Osteocyte (in vitro differentiated cells): ENCODE data around the gene LAMC2. TPM values are rescaled to one million over a fixed set of nuclear protein-coding genes. Genes with fewer than 3 reads are reported as not detected.

ENCODE experiments used
- DNase-seq: peaks from one replicate; pipeline ENCODE4 v3.0.0; 2021; ENCODE audit warnings: mixed read lengths; ENCODE audit not compliant: unreplicated experiment; ENCODE audit errors: extremely low spot score
- H3K27ac Mint-ChIP-seq: one replicate; pipeline ENCODE4 v1.8.0; 2021; ENCODE audit warnings: mild to moderate bottlenecking, mixed read lengths; ENCODE audit not compliant: unreplicated experiment
- H3K27me3 Mint-ChIP-seq: one replicate; pipeline ENCODE4 v1.8.0; 2021; ENCODE audit warnings: mixed read lengths; ENCODE audit not compliant: unreplicated experiment
- H3K36me3 Mint-ChIP-seq: one replicate; pipeline ENCODE4 v1.8.0; 2021; ENCODE audit warnings: mixed read lengths; ENCODE audit not compliant: unreplicated experiment
- H3K4me1 Mint-ChIP-seq: one replicate; pipeline ENCODE4 v1.8.0; 2021; ENCODE audit warnings: mixed read lengths; ENCODE audit not compliant: unreplicated experiment
- H3K4me3 Mint-ChIP-seq: one replicate; pipeline ENCODE4 v1.8.0; 2021; ENCODE audit warnings: mild to moderate bottlenecking, moderate library complexity, mixed read lengths; ENCODE audit not compliant: unreplicated experiment
- H3K9me3 Mint-ChIP-seq: one replicate; pipeline ENCODE4 v1.8.0; 2021; ENCODE audit warnings: mixed read lengths; ENCODE audit not compliant: unreplicated experiment
- CTCF ChIP-seq: fragments of 200-600 bp; sonication (generic); IDR thresholded peaks from 2 replicates; pipeline ENCODE4 v1.5.0; 2021; ENCODE audit warnings: antibody characterized with exemption, mild to moderate bottlenecking, moderate library complexity
- total RNA-seq: library from RNA; stranded (reverse); gene quantifications from 2 replicates; pipeline ENCODE4 v1.2.1, GENCODE V29; 2021

The LAMC2 gene
- total RNA-seq, 1 donor from 2014 or later: 3.5 TPM

DNA sequence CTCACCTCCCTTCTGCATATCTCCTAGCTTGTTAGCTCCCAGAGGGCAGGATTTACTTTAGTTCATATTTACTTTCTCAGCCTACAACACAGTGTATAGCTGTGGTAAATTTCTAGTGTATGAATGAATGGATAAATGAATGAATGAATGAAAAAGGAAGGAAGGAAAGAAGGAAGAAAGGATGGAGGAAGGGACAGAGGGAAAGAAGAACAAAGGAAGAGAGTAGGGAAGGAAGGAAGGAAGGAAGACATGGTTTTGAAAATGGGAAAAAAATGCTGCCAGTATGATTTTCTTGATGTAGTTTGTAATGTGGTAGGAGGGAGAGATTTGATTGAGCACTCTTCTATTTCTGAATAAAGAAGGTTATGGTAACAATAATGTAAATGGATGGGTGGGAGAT lies 47.0 kb downstream of the LAMC2 start:
- Mint-ChIP-seq H3K4me3 (no peak overlapping the region), H3K4me1 (peaks cover 44% of the 10 kb centered on the region), H3K9me3 (no peaks in the 10 kb centered on the region), H3K36me3 (no peaks in the 10 kb centered on the region), H3K27ac (no peak overlapping the region), H3K27me3 (no peaks in the 10 kb centered on the region)
- DNase-seq: no peak
- TF ChIP-seq CTCF: no peak

DNA sequence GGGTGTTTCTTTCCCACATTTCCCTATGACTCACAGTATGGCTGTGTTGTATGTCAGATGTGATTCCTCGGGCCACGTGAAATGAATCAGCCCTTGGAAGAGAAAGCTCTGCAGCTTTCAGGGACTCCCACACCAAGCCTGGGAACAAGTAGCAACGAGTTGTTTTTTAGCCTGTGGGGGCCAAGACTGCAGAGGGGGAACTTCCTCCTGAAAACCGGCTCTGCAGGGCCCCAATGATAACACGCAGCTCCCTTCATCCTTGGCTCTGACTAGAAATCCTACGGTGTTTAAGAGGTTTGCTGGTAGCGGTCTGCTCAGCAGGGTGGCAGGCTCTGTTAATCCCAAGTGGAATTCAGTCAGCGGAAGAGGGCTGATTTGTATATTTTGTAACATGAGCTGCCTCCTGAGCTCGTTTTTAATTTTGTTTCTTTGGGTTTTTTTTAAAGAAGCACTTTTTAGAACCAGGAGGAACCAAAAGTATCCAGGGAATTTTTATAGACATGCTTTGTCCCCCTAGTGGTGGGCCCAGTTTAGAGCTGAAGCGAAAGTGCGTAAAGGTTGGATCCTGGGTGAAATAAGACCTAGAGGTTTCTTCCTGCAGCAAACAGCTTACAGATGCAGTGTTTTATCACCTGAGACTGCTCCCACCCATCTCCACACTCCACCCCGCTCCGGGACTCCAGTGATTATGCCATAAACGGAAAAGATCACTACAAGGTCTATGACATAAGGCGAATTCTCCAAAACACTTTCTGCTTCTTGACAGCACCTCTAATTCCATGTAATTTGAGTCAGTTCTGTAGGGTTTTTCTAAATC lies 48.8 kb downstream of the LAMC2 start:
- Mint-ChIP-seq H3K4me3 (peak overlapping the region; percentile 79), H3K4me1 (peaks cover 46% of the 10 kb centered on the region), H3K9me3 (no peaks in the 10 kb centered on the region), H3K27ac (peak overlapping the region; percentile 90), H3K36me3 (no peaks in the 10 kb centered on the region), H3K27me3 (no peaks in the 10 kb centered on the region)
- DNase-seq: peak; percentile 90
- TF ChIP-seq CTCF: peak; percentile 88

DNA sequence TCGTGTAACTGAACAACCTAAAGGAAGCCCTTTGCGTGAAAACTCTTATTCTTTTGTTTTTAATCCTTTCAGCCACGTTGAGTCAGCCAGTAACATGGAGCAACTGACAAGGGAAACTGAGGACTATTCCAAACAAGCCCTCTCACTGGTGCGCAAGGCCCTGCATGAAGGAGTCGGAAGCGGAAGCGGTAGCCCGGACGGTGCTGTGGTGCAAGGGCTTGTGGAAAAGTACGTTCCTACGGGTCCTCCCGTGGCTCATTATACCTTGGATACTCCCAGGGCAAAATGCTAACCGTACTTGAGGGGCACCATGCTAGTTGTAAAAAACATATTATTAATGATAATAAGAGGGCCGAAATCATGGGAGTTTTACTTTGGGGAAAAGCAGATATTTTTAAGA lies 49.4 kb downstream of the LAMC2 start:
- Mint-ChIP-seq H3K27me3 (no peaks in the 10 kb centered on the region), H3K4me1 (peaks cover 40% of the 10 kb centered on the region), H3K9me3 (no peaks in the 10 kb centered on the region), H3K36me3 (no peaks in the 10 kb centered on the region), H3K27ac (peak overlapping the region; percentile 90), H3K4me3 (peak overlapping the region; percentile 79)
- TF ChIP-seq CTCF: no peak
- DNase-seq: peak; percentile 79

DNA sequence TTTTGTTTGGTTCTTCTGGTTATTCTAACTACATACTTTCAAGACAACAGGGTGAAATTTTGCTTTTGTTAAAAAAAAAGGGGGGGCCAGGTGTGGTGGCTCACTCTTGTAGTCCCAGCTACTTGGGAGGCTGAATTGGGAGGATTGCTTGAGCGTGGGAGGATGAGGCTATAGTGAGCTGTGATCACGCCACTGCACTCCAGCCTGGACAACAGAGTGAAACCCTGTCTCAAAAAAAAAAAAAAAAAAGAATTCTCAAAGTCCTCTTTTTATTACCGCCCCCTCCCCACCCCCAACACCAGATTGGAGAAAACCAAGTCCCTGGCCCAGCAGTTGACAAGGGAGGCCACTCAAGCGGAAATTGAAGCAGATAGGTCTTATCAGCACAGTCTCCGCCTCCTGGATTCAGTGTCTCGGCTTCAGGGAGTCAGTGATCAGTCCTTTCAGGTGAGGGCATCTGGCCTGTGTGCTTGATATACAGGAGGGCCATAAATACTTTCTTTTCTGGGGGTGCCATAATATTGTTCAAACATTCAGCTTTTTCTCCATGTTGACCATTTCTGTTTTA lies 50.2 kb downstream of the LAMC2 start:
- H3K4me1 Mint-ChIP-seq: peaks cover 38% of the 10 kb centered on the region
- no peak for DNase-seq
- no peaks in the 10 kb centered on the region for H3K9me3 Mint-ChIP-seq
- H3K4me3 Mint-ChIP-seq: no peak overlapping the region
- no peaks in the 10 kb centered on the region for H3K27me3 Mint-ChIP-seq
- H3K36me3 Mint-ChIP-seq: no peaks in the 10 kb centered on the region
- no peak overlapping the region for H3K27ac Mint-ChIP-seq
- TF ChIP-seq CTCF: no peak

DNA sequence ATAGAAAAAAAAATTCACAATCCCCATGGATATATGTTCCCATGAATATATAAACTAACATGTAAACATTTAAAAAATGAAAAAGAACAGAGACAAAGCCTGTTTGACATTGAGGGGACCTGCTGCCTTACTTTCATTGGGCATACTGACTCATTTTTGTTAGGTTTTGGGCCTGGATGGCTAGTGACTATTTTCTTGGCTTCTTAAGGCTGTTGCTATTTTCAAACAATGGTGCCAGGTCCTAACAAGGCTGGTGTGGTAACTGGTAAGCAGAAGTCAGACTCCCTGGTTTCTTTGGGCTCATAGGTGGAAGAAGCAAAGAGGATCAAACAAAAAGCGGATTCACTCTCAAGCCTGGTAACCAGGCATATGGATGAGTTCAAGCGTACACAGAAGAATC lies 51.0 kb downstream of the LAMC2 start:
- H3K4me3 Mint-ChIP-seq: no peak overlapping the region
- H3K27me3 Mint-ChIP-seq: no peaks in the 10 kb centered on the region
- no peak for TF ChIP-seq CTCF
- H3K4me1 Mint-ChIP-seq: peaks cover 43% of the 10 kb centered on the region
- no peak overlapping the region for H3K27ac Mint-ChIP-seq
- DNase-seq: no peak
- H3K9me3 Mint-ChIP-seq: no peaks in the 10 kb centered on the region
- H3K36me3 Mint-ChIP-seq: no peaks in the 10 kb centered on the region
